A549 (cell line): ENCODE measurements around the gene ESPN. TPM values are rescaled to one million over a fixed set of nuclear protein-coding genes. Genes with fewer than 3 reads are reported as not detected.

Experiments used
- ATAC-seq, 2 experiments: fragments of 200-7000 bp in 1 of 2; fragments of >200 bp in 1 of 2; cut with Nextera tagmentation in 1 of 2; cut with Tn5 transposase in 1 of 2; 3 replicates each; pipeline versions ENCODE4 v1.8.0 to v1.9.1; 2018 to 2020; ENCODE audit warnings: mild to moderate bottlenecking in 1 of 2, moderate library complexity in 1 of 2
- CTCF ChIA-PET: fragments of 300-600 bp; sonication (Branson Sonifier 250); formaldehyde crosslinking; extraction: SDS; loops from one replicate; lab custom pipeline; 2021; ENCODE audit warnings: antibody characterized with exemption, inconsistent platforms; lab: Yijun Ruan, JAX
- POLR2A ChIA-PET: fragments of 350-600 bp; formaldehyde crosslinking; extraction: SDS; loops from one replicate; lab custom pipeline; 2021; ENCODE audit warnings: antibody characterized with exemption, inconsistent platforms; lab: Yijun Ruan, JAX
- DNase-seq, 2 experiments: peaks; one replicate each; pipeline versions ENCODE4 v3.0.0 to v3.0.0-alpha.2; 2011 to 2016; ENCODE audit warnings: low read depth in 1 of 2, low spot score in 1 of 2
- FAIRE-seq: peaks from 2 replicates; lab custom pipeline; 2011; peaks lifted over from hg19 to GRCh38; lab: Jason Lieb, UNC
- H3K27ac ChIP-seq, 2 experiments: fragments of >200 bp; sonication (Bioruptor Twin); formaldehyde crosslinking; 3 replicates each; pipeline ENCODE4 v1.5.1; 2016 to 2017
- H3K4me1 ChIP-seq: fragments of >200 bp; sonication (Bioruptor Twin); formaldehyde crosslinking; 3 replicates; pipeline ENCODE4 v1.6.1; 2016
- H3K4me2 ChIP-seq: fragments of >200 bp; sonication (Bioruptor Twin); formaldehyde crosslinking; 3 replicates; pipeline ENCODE4 v1.6.1; 2016
- H3K4me3 ChIP-seq: fragments of >200 bp; sonication (Bioruptor Twin); formaldehyde crosslinking; 3 replicates; pipeline ENCODE4 v1.5.1; 2016
- H3K9me3 ChIP-seq: fragments of >200 bp; sonication (Bioruptor Twin); formaldehyde crosslinking; 3 replicates; pipeline ENCODE4 v1.6.1; 2016
- BHLHE40 ChIP-seq: IDR thresholded peaks from 2 replicates; pipeline ENCODE4 v1.6.1; 2012; ENCODE audit warnings: low read depth, low read length, inconsistent platforms
- CEBPB ChIP-seq, 2 experiments: fragments of >200 bp in 1 of 2; sonication (Bioruptor Twin) in 1 of 2; formaldehyde crosslinking in 1 of 2; IDR thresholded peaks; 2 replicates each; pipeline ENCODE4 v1.6.1; 2012 to 2016
- E2F6 ChIP-seq: IDR thresholded peaks from 2 replicates; pipeline ENCODE4 v1.6.1; 2012; ENCODE audit warnings: low read depth, borderline replicate concordance
- FOSL2 ChIP-seq, 2 experiments: fragments of 450-650 bp in 1 of 2; fragments of >200 bp in 1 of 2; sonication (Bioruptor Twin) in 1 of 2; formaldehyde crosslinking; IDR thresholded peaks; 2 replicates each; pipeline versions ENCODE4 v1.5.0 to v1.6.1; 2016 to 2020; ENCODE audit warnings: mild to moderate bottlenecking in 1 of 2, moderate library complexity in 1 of 2
- HEYL ChIP-seq: fragments of 250-450 bp; sonication (Bioruptor Pico); IDR thresholded peaks from 2 replicates; pipeline ENCODE4 v1.8.0; 2021; ENCODE audit warnings: mild to moderate bottlenecking, moderate library complexity
- HOXA7 ChIP-seq: fragments of 250-450 bp; sonication (Bioruptor Pico); IDR thresholded peaks from 2 replicates; pipeline ENCODE4 v1.5.0; 2020; ENCODE audit warnings: mild to moderate bottlenecking, moderate library complexity
- HOXB13 ChIP-seq: fragments of 250-450 bp; sonication (Bioruptor Pico); IDR thresholded peaks from 2 replicates; pipeline ENCODE4 v1.5.0; 2020; ENCODE audit warnings: low read depth, mild to moderate bottlenecking, moderate library complexity
- MYC ChIP-seq: IDR thresholded peaks from 2 replicates; pipeline ENCODE4 v1.6.1; 2012; ENCODE audit warnings: mild to moderate bottlenecking, inconsistent platforms, low read length, improper control_type of control experiment, borderline replicate concordance
- REST ChIP-seq: fragments of 200-600 bp; sonication (generic); IDR thresholded peaks from 2 replicates; pipeline ENCODE4 v1.6.1; 2016; ENCODE audit warnings: antibody characterized with exemption, mild to moderate bottlenecking, moderate library complexity
- RFX5 ChIP-seq: fragments of 450-650 bp; IDR thresholded peaks from 2 replicates; pipeline ENCODE4 v1.7.1; 2014; ENCODE audit warnings: antibody characterized with exemption, mild to moderate bottlenecking, moderate library complexity
- SREBF2 ChIP-seq: fragments of 450-650 bp; IDR thresholded peaks from 2 replicates; pipeline ENCODE4 v1.6.1; 2014; ENCODE audit warnings: mild to moderate bottlenecking, moderate library complexity
- ZC3H11A ChIP-seq: fragments of 450-650 bp; IDR thresholded peaks from 2 replicates; pipeline ENCODE4 v1.6.1; 2014; ENCODE audit warnings: antibody characterized with exemption, mild to moderate bottlenecking
- WGBS: methylation state at CpG from one replicate; pipeline ENCODE4 v1.1.6; 2017; ENCODE audit errors: missing lambda C conversion rate; 5-methylcytosine and 5-hydroxymethylcytosine counted together
- polyA plus RNA-seq, 4 experiments: library from polyadenylated mRNA; depleted of rRNA in 3 of 4; stranded (reverse); fragments of >200 nt; fragmentation: RNase III in 1 of 4; extraction: RNeasy Plus Mini Kit Qiagen cat#74134 plus additional on column Dnase treatment in 1 of 4; gene quantifications; 2 replicates in 3 of 4; 3 replicates in 1 of 4; pipeline ENCODE4 v1.2.3, GENCODE V29; 2011 to 2017

ESPN gene
- polyA plus RNA-seq, 2 of the 4 experiments (the other 2 are of a cell fraction) = 0.22 to 0.28 TPM

GRCh38 chr1:6380037-6380436 is 44.5 kb upstream of the ESPN start:
- Histone ChIP-seq H3K4me1 (peaks cover 2% of the 10 kb centered on the region), H3K27ac (no peak overlapping the region)
- ATAC-seq = no peak
- POLR2A ChIA-PET = no interaction called here
- TF ChIP-seq RFX5 = no peak
- TF ChIP-seq CEBPB (IDR thresholded peaks at IDR 0.05) = no peak
- no peak for TF ChIP-seq ZC3H11A
- TF ChIP-seq SREBF2 = no peak
- no peak for TF ChIP-seq MYC
- TF ChIP-seq, all 56 proteins: peak for 0
- CTCF ChIA-PET = interaction anchor here (0.7 to 28.6 kb wide), 6 partner anchors 10 to 133 kb away, joined by 3 to 575 read pairs (median 10); partner anchors contain the start of gene ACOT7
- 90% methylated on average over 7 of the region's 7 CpGs for WGBS
- H3K4me3 ChIP-seq = no peak overlapping the region
- FAIRE-seq (no peak), DNase-seq (no peak)
- H3K9me3 ChIP-seq = peaks cover 3% of the 10 kb centered on the region; the same call in 1 of the 3 replicates
- H3K4me2 ChIP-seq = no peak overlapping the region

- no peak overlapping the region for H3K4me3 ChIP-seq
- no peak for ATAC-seq
- CTCF ChIA-PET = interaction anchor here (0.6 to 34.5 kb wide), 9 partner anchors 17 to 137 kb away, joined by 3 to 575 read pairs (median 4); no protein-coding TSS in a partner anchor
- peaks cover 3% of the 10 kb centered on the region; the same call in 1 of the 3 replicates for H3K9me3 ChIP-seq
- no peak for DNase-seq
- WGBS = 97% methylated on average over 1 of the region's 1 CpG
- no peak for FAIRE-seq
- no peak for TF ChIP-seq HEYL (CRISPR knock-in tag)
- no peak for TF ChIP-seq HOXB13 (CRISPR knock-in tag)
- TF ChIP-seq, all 56 proteins: peak for 0
- Histone ChIP-seq H3K4me2 (no peak overlapping the region), H3K27ac (no peak overlapping the region), H3K4me1 (peaks cover 23% of the 10 kb centered on the region)
- POLR2A ChIA-PET = interaction anchor here (1.6 kb wide), 1 partner anchor 10 kb away, joined by 6 read pairs; the partner anchor contains the start of gene ACOT7
Measured at GRCh38 chr1:6384135-6384534, 40.4 kb upstream of the ESPN start.

- H3K9me3 ChIP-seq = peaks cover 3% of the 10 kb centered on the region; the same call in 1 of the 3 replicates
- FAIRE-seq (no peak), DNase-seq (no peak), ATAC-seq (peak; percentile 39 to 52; a peak in 5 of 6 replicates)
- ChIA-PET CTCF (interaction anchor here (1.2 to 34.5 kb wide), 6 partner anchors 18 to 137 kb away, joined by 3 to 575 read pairs (median 5); no protein-coding TSS in a partner anchor), POLR2A (interaction anchor here (1.6 kb wide), 1 partner anchor 9 kb away, joined by 6 read pairs; the partner anchor contains the start of gene ACOT7)
- H3K4me1 ChIP-seq = peaks cover 23% of the 10 kb centered on the region
- H3K4me3 ChIP-seq = peak overlapping the region; percentile 37; the same call in 1 of the 3 replicates
- 86% methylated on average over 5 of the region's 5 CpGs for WGBS
- peak overlapping the region; percentile 83 to 90 for H3K27ac ChIP-seq
- no peak for TF ChIP-seq BHLHE40
- H3K4me2 ChIP-seq = peak overlapping the region; percentile 84
Measured at GRCh38 chr1:6384962-6385361, 39.6 kb upstream of the ESPN start.

GRCh38 chr1:6385488-6386191 is 38.9 kb upstream of the ESPN start:
- no peak for FAIRE-seq

GRCh38 chr1:6386371-6386949 is 38.1 kb upstream of the ESPN start:
- Histone ChIP-seq H3K4me2 (peak overlapping the region; percentile 84), H3K9me3 (no peaks in the 10 kb centered on the region), H3K4me1 (peaks cover 23% of the 10 kb centered on the region), H3K27ac (peak overlapping the region; percentile 83 to 90), H3K4me3 (peak overlapping the region; percentile 37; the same call in 2 of the 3 replicates)
- 50% methylated on average over 10 of the region's 10 CpGs for WGBS
- DNase-seq (no peak), FAIRE-seq (no peak), ATAC-seq (peak in 1 of 2 experiments; percentile 11; a peak in 1 of 6 replicates)
- ChIA-PET POLR2A (no interaction called here), CTCF (interaction anchor here (0.7 to 34.5 kb wide), 5 partner anchors 18 to 78 kb away, joined by 3 to 575 read pairs (median 6); no protein-coding TSS in a partner anchor)
- no peak for TF ChIP-seq FOSL2 (IDR thresholded peaks at IDR 0.05)
- peak; percentile 44 for TF ChIP-seq FOSL2 (CRISPR knock-in tag; IDR thresholded peaks at IDR 0.05)
- no peak for TF ChIP-seq REST

More at GRCh38 chr1:6385488-6386191, 38.9 kb upstream of the ESPN start:
- H3K4me3 ChIP-seq = peak overlapping the region; percentile 37
- ATAC-seq (peak; percentile 88 to 95), DNase-seq (peak; percentile 65 to 84)
- CTCF ChIA-PET = interaction anchor here (0.7 to 34.5 kb wide), 8 partner anchors 18 to 137 kb away, joined by 3 to 575 read pairs (median 4); no protein-coding TSS in a partner anchor
- H3K4me1 ChIP-seq = peaks cover 23% of the 10 kb centered on the region
- H3K9me3 ChIP-seq = no peaks in the 10 kb centered on the region
- TF ChIP-seq FOSL2 (IDR thresholded peaks at IDR 0.05) (no peak), FOSL2 (CRISPR knock-in tag; IDR thresholded peaks at IDR 0.05) (0 out of 2 replicates have a peak, but pooled peaks have one; percentile 14), HOXA7 (CRISPR knock-in tag) (no peak), E2F6 (no peak)
- TF ChIP-seq, all 56 proteins: peak for 1
- H3K4me2 ChIP-seq = peak overlapping the region; percentile 84
- POLR2A ChIA-PET = interaction anchor here (1.6 kb wide), 1 partner anchor 8 kb away, joined by 6 read pairs; the partner anchor contains the start of gene ACOT7
- WGBS = 55% methylated on average over 5 of the region's 22 CpGs
- H3K27ac ChIP-seq = peak overlapping the region; percentile 83 to 90
